SK-N-SH (cell line): ENCODE measurements around the gene PGAP3.

Experiments used
- ELF1 ChIP-seq: IDR thresholded peaks from 2 replicates; pipeline ENCODE4 v1.4.0; 2012
- EZH2phosphoT487 ChIP-seq: fragments of 200-600 bp; sonication (generic); IDR thresholded peaks from 2 replicates; pipeline ENCODE4 v1.6.1; 2017; ENCODE audit warnings: low read depth, mixed run types, mild to moderate bottlenecking, antibody characterized with exemption, moderate library complexity, borderline replicate concordance
- FOSL2 ChIP-seq: IDR thresholded peaks from 2 replicates; pipeline ENCODE4 v1.4.0; 2012; ENCODE audit warnings: low read depth, mild to moderate bottlenecking, moderate library complexity, borderline replicate concordance
- PBX3 ChIP-seq: IDR thresholded peaks from 2 replicates; pipeline ENCODE4; 2012
- POLR2AphosphoS5 ChIP-seq: IDR thresholded peaks from 2 replicates; pipeline ENCODE4 v1.6.1; 2012; ENCODE audit warnings: low read depth, low read length
- TAF1 ChIP-seq: IDR thresholded peaks from 2 replicates; pipeline ENCODE4 v1.6.1; 2012; ENCODE audit warnings: low read depth, mild to moderate bottlenecking, low read length, moderate library complexity, borderline replicate concordance
- TF ChIP-seq, protein P1 (sequence below): fragments of 200-600 bp; sonication (generic); IDR thresholded peaks from 2 replicates; pipeline ENCODE4 v1.6.1; 2017; ENCODE audit warnings: antibody characterized with exemption, mild to moderate bottlenecking, moderate library complexity
- TF ChIP-seq, protein P2 (sequence below): IDR thresholded peaks from 2 replicates; pipeline ENCODE4 v1.4.0; 2012; ENCODE audit warnings: low read depth
- TF ChIP-seq, protein P3 (sequence below): fragments of 150-350 bp; IDR thresholded peaks from 2 replicates; pipeline ENCODE4 v1.6.1; 2017; ENCODE audit warnings: antibody characterized with exemption, low read length, low read depth, borderline replicate concordance

DNA sequence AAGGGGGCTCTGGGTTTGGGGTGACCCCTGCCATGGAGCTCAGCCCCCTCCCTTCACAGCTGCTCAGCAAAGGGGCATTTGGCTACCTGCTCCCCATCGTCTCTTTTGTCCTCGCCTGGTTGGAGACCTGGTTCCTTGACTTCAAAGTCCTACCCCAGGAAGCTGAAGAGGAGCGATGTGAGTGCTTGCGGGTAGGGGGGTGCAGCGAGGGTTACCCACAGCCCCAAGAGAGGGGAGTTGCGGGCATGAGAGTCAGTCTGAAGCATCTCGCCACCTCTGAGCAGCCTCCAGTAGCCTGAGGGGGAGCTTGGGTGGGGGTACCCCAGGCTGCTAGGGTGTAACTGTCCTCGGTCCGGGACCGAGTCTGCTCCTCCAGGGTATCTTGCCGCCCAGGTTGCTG is 29.5 kb downstream of the PGAP3 start:
- no peak for TF ChIP-seq TAF1
- TF ChIP-seq, protein P1, sequence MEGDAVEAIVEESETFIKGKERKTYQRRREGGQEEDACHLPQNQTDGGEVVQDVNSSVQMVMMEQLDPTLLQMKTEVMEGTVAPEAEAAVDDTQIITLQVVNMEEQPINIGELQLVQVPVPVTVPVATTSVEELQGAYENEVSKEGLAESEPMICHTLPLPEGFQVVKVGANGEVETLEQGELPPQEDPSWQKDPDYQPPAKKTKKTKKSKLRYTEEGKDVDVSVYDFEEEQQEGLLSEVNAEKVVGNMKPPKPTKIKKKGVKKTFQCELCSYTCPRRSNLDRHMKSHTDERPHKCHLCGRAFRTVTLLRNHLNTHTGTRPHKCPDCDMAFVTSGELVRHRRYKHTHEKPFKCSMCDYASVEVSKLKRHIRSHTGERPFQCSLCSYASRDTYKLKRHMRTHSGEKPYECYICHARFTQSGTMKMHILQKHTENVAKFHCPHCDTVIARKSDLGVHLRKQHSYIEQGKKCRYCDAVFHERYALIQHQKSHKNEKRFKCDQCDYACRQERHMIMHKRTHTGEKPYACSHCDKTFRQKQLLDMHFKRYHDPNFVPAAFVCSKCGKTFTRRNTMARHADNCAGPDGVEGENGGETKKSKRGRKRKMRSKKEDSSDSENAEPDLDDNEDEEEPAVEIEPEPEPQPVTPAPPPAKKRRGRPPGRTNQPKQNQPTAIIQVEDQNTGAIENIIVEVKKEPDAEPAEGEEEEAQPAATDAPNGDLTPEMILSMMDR: no peak
- no peak for TF ChIP-seq PBX3
- TF ChIP-seq POLR2AphosphoS5: no peak
- TF ChIP-seq, protein P2, sequence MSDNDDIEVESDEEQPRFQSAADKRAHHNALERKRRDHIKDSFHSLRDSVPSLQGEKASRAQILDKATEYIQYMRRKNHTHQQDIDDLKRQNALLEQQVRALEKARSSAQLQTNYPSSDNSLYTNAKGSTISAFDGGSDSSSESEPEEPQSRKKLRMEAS: no peak
- TF ChIP-seq, protein P3, sequence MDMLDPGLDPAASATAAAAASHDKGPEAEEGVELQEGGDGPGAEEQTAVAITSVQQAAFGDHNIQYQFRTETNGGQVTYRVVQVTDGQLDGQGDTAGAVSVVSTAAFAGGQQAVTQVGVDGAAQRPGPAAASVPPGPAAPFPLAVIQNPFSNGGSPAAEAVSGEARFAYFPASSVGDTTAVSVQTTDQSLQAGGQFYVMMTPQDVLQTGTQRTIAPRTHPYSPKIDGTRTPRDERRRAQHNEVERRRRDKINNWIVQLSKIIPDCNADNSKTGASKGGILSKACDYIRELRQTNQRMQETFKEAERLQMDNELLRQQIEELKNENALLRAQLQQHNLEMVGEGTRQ: no peak
- no peak for TF ChIP-seq ELF1
- no peak for TF ChIP-seq EZH2phosphoT487
- TF ChIP-seq FOSL2: no peak
